Measurements from ENCODE around the gene HHIP.

The HHIP gene

GRCh38 chr4:144709159-144709558 lies 63.2 kb downstream of the HHIP start:
- DNase-seq (ENCODE audit: low spot score), result peak; percentile 14

GRCh38 chr4:144709793-144710525 lies 64.0 kb downstream of the HHIP start:
- DNase-seq (ENCODE audit: low spot score), result peak; percentile 47

DNA sequence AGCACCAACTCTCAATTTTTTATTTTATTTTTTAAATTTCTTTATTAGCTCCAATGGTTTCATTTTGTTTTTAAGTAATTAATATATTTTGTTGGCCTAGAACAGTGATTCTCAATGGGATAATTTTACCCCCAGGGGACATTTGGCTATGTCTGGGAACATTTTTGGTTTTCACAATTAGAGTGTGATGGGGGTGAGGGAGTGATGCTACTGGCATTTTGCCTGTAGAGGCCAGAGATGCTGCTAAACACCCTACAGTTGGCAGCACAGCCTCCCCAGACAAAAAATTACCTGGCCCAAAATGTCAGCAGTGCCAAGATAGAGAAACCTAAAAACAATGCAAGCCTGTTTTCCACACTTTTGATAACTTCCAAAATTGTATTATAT lies 64.6 kb downstream of the HHIP start:
- DNase-seq (ENCODE audit: low spot score), result no peak

DNA sequence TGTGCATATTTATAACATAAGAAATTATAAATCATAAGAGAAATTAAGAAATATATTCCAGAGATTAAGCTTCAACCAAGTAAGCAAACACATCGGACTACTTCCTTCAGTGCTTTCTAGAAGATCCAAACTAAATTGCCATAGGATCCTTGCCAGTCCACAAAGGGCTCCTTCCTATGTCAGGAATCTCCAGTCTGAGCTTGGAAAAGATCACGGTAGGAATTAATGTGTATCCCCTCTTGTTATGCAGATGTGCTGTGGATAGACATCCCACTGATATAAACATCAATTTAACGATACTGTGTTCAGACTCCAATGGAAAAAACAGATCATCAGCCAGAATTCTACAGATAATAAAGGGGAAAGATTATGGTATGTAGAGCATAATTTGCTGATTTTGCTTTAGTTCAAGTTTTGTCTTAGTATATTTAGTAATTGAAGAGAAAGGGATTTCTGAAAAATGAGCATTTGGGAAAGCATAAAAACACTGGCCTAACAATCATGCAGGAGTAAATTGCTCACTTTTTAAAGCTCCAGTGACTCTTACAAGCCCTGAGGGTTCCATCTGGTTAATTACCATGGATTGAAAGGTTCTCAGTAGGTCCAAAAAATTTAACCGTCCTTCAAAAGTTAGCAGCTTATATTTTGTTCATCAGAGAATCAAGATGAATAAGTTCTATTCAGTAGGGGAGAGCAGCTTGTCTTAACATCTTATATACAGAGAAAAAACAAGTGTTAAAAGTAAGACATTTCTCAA lies 65.9 kb downstream of the HHIP start:
- DNase-seq (ENCODE audit: low spot score), result no peak

DNA sequence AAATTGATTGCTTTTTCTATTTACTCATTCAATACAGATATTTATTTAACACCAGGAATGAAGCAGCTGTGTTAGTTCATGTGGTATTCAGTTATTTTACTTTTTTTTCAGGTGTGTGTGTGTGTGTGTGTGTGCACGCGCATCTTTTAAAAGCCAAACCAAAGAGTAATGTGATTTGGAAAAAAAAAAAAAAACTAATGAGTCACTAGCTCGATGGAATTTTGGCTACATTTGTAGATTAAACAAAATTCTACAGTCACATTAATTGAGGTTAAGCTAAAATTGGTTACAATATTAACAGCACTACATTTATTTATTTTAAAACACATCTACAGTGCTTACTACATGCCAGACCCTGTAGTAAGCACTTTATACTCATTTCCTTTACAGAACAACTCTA lies 66.8 kb downstream of the HHIP start:
- peak; percentile 9 for DNase-seq (ENCODE audit: low spot score)

- DNase-seq (ENCODE audit: low spot score), result no peak
Observed at GRCh38 chr4:144714166-144714565, 68.2 kb downstream of the HHIP start.

DNA sequence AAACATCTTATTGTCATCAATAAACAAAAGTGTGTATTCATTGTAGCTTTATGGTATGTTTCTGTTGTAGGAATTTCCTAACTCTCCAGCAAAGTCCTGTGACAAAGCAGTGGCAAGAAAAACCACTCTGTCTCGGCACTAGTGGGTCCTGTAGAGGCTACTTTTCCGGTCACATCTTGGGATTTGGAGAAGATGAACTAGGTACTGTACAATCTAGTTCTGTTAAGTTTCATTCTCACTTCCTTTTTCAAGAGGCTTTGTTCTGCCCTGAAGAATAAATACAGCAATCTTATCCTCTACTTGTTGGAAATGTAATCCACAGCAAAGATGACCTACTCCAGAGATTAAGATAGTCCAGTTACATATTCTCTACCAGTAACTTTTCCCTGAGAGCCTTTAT lies 69.3 kb downstream of the HHIP start:
- no peak for DNase-seq (ENCODE audit: low spot score)

GRCh38 chr4:144716778-144717177 lies 70.8 kb downstream of the HHIP start:
- no peak for DNase-seq (ENCODE audit: low spot score)

- no peak for DNase-seq (ENCODE audit: low spot score)
Observed at GRCh38 chr4:144718958-144719512, 73.1 kb downstream of the HHIP start.

DNA sequence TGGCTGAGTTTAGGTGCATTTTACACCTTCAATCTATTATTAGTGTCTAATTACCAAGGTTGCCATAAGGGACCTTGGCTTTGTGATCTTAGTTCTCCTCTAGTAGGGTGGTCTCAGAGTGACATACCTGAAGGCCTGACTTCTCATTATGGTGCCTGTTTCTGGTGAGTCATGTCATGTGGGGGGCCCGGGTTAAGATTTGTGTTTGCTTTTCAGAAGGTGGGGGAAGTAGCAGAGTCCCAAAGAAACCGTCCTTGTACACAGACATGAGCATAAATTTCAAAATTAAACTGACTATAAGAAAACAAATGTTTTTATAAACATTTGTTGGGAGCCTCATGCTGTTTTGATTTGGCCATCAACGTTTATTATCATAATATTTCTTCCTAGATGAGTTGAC lies 74.5 kb downstream of the HHIP start:
- no peak for DNase-seq (ENCODE audit: low spot score)

GRCh38 chr4:144721994-144722393 lies 76.0 kb downstream of the HHIP start:
- DNase-seq (ENCODE audit: low spot score), result no peak

DNA sequence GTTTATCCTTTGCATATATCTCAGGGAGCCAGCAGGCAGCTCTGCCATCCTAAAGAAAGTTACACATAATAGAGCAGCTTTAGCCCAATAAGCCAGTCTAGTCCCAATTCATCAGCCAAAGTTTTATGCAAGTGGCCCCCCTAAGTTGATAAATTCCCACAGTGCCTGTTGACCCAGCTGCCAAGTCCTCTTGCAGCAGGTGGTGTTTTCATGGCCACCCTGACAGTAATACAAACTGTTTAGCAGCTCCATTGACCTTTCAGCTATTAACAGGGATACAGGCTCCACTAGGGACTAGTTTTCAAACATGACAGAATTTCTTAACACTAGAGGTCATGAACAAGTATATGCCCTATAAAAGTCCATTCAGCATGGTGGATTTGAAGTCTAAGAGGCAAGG lies 77.5 kb downstream of the HHIP start:
- no peak for DNase-seq (ENCODE audit: low spot score)

DNA sequence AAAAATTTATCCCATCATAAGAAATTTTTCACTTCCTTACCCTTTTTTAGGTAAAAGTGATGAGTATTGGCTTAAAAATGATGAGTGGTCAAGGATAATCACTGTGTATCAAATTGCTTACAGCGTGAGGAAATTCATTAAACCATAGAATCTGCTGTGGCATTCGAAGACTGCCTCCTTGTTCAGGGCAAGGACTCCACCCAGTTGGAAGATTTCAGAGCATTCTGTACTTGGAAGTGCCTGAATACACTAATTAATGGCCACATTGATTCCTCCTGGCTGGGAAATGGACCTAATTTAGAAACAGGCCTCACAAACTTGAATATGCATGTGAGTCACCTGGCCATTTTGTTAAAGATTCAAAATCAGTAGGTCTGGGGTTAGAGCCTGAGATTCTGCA lies 83.2 kb downstream of the HHIP start:
- no peak for DNase-seq (ENCODE audit: low spot score)

GRCh38 chr4:144732584-144733428 lies 86.8 kb downstream of the HHIP start:
- DNase-seq (ENCODE audit: low spot score), result no peak

DNA sequence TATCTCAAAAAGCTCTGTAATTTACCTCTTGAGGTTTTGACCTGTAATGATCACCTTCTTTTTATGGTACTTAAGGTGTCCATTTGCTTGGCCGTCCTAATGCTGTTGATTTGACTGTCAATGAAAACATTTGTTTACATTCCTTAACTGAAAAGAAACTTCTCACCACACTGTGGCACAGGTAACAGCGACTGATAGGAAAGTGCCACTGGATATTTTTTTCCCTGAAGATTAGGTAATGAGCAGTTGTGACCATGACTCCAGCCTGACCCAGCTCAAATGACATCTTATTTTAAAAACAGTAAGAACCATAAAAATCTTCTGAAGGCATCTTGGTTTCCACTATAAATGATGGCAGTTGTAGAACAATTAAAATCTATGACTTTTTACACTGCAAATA lies 87.6 kb downstream of the HHIP start:
- DNase-seq (ENCODE audit: low spot score), result no peak

DNA sequence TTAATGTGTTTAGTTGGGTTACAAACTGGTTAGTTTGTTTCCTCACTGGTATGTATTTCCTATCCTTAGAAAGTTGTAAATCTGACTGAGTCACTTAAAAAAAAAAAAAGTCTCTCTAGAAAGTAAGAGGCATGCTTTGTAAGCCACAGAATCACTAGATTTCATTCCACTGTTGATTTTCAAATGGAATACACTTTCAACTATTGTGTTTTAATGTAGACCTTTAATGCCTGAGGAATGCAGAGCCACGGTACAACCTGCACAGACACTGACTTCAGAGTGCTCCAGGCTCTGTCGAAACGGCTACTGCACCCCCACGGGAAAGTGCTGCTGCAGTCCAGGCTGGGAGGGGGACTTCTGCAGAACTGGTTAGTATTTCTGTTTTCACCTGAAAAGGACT lies 88.6 kb downstream of the HHIP start:
- DNase-seq (ENCODE audit: low spot score), result peak; percentile 11

DNA sequence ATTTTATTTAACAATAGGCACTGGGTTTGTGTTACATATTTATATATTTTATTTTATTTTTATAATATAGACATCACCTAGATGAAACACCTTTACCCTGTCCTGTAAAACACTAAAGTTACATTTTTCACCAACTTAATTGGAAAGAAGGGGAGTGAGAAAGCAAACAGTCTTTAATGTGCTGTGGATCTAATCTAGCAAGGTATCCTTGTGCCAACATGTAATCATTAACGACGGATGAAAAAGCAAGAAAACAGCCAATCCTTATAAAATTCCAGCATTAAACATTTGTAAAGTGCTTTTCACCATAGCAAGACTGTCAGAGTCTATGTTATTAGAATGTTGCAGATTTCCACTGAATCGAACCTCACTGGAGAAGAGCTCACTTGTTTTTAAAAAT lies 92.7 kb downstream of the HHIP start:
- no peak for DNase-seq (ENCODE audit: low spot score)

DNA sequence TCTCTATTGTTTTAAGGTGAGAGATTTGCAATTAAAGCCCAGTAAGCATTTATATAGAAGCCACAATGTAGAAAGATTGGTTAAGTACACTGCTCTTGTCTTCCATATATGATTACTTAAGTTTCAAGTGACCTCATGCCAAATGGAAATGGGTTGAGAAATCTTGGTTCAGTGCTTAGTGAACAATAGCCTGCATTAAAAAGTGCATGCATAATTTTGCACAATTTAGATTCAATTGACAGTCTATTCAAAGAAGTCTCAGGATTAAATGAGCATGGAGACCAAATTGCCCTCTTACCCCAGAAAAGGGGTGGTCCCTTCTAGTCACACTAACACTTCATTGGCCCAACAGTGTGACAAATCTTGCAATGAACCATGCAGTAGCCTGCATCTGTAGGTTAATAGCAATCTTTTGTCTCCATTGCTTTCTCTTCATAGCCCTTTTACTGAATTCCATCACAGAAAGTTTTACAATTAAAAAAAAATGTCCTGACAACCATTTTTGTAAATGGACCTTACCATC lies 93.6 kb downstream of the HHIP start:
- no peak for DNase-seq (ENCODE audit: low spot score)

DNA sequence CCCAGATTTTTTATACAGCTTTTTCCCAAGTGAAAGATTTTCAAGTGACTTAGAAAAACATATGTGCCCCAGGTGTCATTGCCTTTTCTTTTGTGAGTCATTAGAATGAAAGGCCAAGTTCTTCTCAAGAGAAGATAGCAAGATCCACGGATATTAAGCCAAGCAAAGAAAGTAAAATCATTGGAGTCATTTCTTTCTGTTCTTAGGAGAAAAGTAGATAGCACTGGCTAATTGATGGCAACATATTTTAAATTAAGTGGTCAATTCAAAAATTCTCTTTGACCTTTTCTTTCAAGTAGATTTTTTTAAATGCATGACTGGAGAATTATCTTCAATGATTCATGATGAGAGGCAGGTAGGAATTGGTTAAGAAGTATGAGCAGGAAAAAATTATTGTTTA lies 94.4 kb downstream of the HHIP start:
- no peak for DNase-seq (ENCODE audit: low spot score)

DNA sequence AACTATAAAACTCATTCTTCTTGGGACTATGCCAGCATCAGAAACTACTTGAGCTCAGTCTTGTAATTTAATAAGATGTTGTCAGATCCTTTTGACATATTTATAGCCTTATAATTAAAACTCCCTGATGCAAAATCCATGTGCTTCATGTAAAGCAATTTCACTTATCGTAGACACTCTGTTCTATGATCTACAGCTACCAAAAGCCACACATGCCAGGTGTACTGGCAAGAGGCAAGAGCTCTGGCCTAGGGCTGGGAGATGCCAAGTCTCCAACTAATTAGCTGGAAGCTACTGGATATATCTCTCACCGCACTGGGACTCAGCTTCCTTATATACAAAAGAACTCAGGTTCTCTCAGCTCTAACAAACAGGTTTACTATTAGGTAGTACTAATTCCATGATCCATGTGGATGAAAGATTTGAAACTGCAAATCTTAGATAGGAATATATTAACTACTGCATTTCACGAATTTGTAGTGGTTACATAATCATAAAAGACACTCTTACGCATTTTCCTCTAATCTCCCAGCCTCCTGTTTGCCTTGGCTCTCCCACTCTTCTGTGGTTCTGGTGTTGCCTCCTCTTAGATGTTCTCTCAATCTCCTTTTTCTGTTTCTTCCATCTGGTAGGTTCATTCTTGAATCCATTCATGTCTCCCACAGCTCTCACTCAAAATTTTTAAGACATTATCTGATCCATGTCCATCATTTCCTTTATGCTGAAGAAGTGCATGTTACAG lies 103.0 kb downstream of the HHIP start:
- no peak for DNase-seq (ENCODE audit: low spot score)

DNA sequence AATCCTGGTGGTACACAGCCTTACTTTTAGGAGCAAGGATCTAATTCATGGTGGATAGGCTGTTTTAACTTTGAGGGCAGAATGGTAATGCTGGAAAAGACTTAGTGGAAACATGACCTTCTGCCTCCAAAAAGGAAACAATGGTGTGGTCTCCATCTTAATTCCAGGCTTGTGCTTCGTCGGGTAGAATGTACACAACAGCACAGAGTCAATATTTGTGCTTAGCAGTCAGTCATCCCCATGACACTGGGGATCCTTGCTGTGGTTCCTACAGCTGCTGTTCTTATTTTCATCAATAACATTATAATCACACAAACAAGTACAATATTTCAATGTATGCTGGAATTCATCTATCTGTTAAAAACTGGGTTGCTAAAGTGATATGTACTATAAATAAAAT lies 104.4 kb downstream of the HHIP start:
- no peak for DNase-seq (ENCODE audit: low spot score)
